Thymus (tissue), 11 donors: ENCODE data around the gene HTD2. TPM values are rescaled to one million over a fixed set of nuclear protein-coding genes. Genes with fewer than 3 reads are reported as not detected.
A peak's percentile ranks its signal among the peaks of the same experiment; 100 is the strongest.
"Not testable (repeated sequence)": the region's sequence is repeated elsewhere in the genome, so short reads cannot be mapped to it uniquely, and the experiment has no call there.

Experiments used
- DNase-seq, 9 donors: peaks; one replicate each; pipeline ENCODE4 v3.0.0-alpha.2; 2013; ENCODE audit warnings: low spot score in 9 of 9, low read depth in 6 of 9, missing footprints in 1 of 9
- H3K27ac ChIP-seq, 2 donors: one replicate each; pipeline ENCODE4 v1.5.1; 2013; ENCODE audit warnings: control low read depth in 1 of 2, low read depth in 1 of 2, low read length in 1 of 2, mild to moderate bottlenecking in 1 of 2, moderate library complexity in 1 of 2
- H3K27me3 ChIP-seq, 2 donors: one replicate each; pipeline ENCODE4 v1.5.1; 2013; ENCODE audit warnings: low read length in 1 of 2; ENCODE audit not compliant: control insufficient read depth in 2 of 2, insufficient read depth in 1 of 2
- H3K36me3 ChIP-seq, 2 donors: one replicate each; pipeline ENCODE4 v1.5.1; 2013; ENCODE audit warnings: low read length in 1 of 2, mild to moderate bottlenecking in 1 of 2, moderate library complexity in 1 of 2; ENCODE audit not compliant: control insufficient read depth in 2 of 2, insufficient read depth in 2 of 2
- H3K4me1 ChIP-seq, 2 donors: one replicate each; pipeline ENCODE4 v1.5.1; 2013; ENCODE audit warnings: low read length in 2 of 2; ENCODE audit not compliant: control insufficient read depth in 2 of 2, insufficient read depth in 2 of 2
- H3K4me3 ChIP-seq, 2 donors: one replicate each; pipeline ENCODE4 v1.5.1; 2013; ENCODE audit warnings: low read length in 2 of 2, control low read depth in 1 of 2, mild to moderate bottlenecking in 1 of 2
- H3K9me3 ChIP-seq, 2 donors: one replicate each; pipeline ENCODE4 v1.5.1; 2013; ENCODE audit warnings: low read length in 1 of 2, mild to moderate bottlenecking in 1 of 2; ENCODE audit not compliant: control insufficient read depth in 2 of 2, insufficient read depth in 1 of 2
- WGBS: extraction: QIAGEN DNeasy Blood & Tissue Kit; methylation state at CpG from one replicate; pipeline ENCODE4 v1.1.7; 2013; 5-methylcytosine and 5-hydroxymethylcytosine counted together
- polyA plus RNA-seq: library from polyadenylated mRNA; stranded (reverse); fragments of 200-250 nt; gene quantifications from one replicate; pipeline ENCODE4 v1.2.3, GENCODE V29; 2013
- total RNA-seq: library from RNA; stranded (reverse); fragments of 120-200 nt; gene quantifications from one replicate; pipeline ENCODE4 v1.2.4, GENCODE V29; 2013
- donor health status: healthy.

HTD2 gene
- total and polyA plus RNA-seq, 2 donors, result 6.3 to 6.9 TPM

DNA sequence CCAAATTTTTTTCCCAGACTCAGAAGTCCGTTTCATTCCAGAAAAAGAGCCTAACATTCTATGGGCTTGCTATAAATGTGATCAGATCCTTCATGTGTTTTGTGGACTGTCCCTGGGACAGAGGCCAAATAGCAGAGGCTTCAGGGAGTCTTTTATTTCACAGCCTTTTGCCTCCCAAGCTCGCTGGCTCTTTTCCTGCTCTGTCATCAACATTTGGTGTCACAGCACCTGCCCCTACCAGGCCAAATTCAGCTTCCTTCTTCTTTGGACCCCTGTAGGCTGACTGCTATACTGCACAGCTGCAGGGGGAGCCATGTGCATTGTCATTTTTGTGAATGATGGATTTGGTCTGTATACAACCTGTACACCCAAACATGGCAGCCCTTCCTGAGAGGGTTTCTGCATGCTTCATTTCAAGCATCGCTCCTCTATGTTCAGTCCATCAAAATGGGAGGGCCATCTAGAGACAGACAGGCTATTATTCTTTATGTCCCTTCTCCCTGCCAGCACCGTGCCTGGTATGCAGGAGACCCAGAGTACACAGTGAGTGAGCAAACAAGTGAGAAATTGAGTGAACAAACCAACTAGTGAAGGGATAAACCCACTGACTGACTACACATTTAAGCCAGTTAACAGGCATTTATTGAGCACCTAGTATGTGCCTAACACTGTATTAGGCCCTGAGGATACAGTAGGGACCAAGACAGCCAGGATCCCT is 18.1 kb upstream of the HTD2 start:
- no peaks in the 10 kb centered on the region for H3K27me3 ChIP-seq
- no peak overlapping the region for H3K4me3 ChIP-seq
- 88% methylated on average over 4 of the region's 4 CpGs for WGBS
- peak in 1 of 9 donors; percentile 21 for DNase-seq
- H3K36me3 ChIP-seq, result no peaks in the 10 kb centered on the region
- no peaks in the 10 kb centered on the region for H3K4me1 ChIP-seq
- H3K9me3 ChIP-seq, result no peaks in the 10 kb centered on the region
- no peak overlapping the region for H3K27ac ChIP-seq

DNA sequence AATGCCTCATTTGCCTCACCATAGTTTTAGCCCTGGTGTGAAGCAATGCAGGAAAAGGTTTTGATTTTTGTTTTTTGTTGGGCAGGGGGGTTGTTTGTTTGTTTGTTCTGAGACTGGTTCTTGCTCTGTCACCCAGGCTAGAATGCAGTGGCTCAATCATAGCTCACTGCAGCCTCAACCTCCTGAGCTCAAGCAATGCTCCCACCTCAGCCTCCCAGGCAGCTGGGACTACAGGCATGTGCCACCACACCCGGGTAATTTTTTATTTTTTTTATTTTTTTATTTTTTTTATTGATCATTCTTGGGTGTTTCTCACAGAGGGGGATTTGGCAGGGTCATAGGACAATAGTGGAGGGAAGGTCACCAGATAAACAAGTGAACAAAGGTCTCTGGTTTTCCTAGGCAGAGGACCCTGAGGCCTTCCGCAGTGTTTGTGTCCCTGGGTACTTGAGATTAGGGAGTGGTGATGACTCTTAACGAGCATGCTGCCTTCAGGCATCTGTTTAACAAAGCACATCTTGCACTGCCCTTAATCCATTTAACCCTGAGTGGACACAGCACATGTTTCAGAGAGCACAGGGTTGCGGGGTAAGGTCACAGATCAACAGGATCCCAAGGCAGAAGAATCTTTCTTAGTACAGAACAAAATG is 17.2 kb upstream of the HTD2 start:
- not testable (repeated sequence) for H3K9me3 ChIP-seq, H3K4me3 ChIP-seq, H3K27me3 ChIP-seq, DNase-seq, H3K27ac ChIP-seq, H3K4me1 ChIP-seq, H3K36me3 ChIP-seq
- WGBS, result 94% methylated on average over 3 of the region's 4 CpGs

DNA sequence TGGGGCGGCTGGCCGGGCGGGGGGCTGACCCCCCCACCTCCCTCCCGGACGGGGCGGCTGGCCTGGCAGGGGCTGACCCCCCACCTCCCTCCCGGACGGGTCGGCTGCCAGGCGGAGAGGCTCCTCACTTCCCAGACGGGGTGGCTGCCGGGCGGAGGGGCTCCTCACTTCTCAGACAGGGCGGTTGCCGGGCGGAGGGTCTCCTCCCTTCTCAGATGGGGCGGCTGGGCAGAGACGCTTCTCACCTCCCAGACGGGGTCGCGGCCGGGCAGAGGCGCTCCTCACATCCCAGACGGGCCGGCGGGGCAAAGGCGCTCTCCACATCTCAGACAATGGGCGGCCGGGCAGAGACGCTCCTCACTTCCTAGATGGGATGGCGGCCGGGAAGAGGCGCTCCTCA is 15.9 kb upstream of the HTD2 start:
- 98% methylated on average over 19 of the region's 33 CpGs for WGBS
- H3K27ac ChIP-seq, H3K27me3 ChIP-seq, H3K4me1 ChIP-seq, H3K36me3 ChIP-seq, H3K9me3 ChIP-seq, H3K4me3 ChIP-seq, DNase-seq: not testable (repeated sequence)

DNA sequence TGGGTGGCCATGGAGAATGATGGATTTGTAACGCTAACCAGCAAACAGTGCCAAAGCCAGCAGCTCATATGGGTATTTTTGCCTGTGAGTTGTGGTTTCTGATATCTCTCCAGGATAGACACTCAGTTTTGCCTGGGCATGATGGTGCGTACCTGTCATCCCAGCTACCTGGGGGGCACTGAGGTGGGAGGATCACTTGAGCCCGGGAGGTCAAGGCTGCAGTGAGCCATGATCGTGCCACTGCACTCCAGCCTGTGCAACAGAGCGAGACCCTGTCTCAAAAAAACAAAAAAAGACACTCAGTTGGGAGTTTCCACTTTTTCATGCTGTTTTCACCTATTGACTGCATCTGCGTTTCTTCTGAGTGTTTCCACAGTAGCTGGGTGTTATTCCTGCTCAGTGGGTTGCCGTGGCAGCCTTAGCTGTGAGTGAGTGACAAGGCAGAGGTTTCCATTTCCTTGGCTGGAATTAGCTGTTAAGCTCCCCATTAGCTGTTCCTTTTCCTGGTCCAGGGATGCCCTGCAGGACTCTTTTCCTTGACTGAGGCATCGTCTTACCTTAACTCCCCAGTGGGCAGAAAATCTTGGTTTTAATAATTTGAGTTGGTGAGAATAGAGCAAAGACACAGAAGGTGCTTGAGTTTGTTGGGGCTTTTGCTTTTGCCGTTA is 14.5 kb upstream of the HTD2 start:
- Histone ChIP-seq H3K4me3 (no peak overlapping the region), H3K27me3 (no peaks in the 10 kb centered on the region), H3K36me3 (peaks cover 0 to 3% of the 10 kb centered on the region in 2 donors), H3K9me3 (no peaks in the 10 kb centered on the region), H3K27ac (peak overlapping the region in 1 of 2 donors; percentile 41), H3K4me1 (peaks cover 0 to 2% of the 10 kb centered on the region in 2 donors)
- DNase-seq, result no peak
- WGBS, result 83% methylated on average over 9 of the region's 9 CpGs

DNA sequence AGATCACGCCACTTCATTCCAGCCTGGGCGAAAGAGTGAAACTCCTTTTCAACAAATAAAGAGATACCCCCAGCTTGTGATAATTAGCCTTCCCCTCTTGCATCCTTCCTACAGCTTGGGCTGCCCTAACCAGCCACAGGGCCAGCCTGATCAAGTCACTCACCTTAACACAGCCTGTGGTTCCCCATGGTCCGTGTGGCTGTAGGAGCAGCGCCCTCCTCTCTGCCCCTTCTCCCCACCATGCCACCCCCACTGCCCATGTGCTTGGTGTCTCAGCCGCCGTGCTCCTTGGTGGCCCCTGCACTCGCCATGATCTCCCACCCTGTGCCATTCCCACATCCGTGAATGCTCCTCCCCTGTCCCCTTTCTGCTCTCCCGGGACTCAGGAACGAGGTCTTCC is 13.5 kb upstream of the HTD2 start:
- H3K9me3 ChIP-seq, result no peaks in the 10 kb centered on the region
- WGBS, result 96% methylated on average over 10 of the region's 10 CpGs
- DNase-seq, result no peak
- H3K4me3 ChIP-seq, result no peak overlapping the region
- no peak overlapping the region for H3K27ac ChIP-seq
- H3K27me3 ChIP-seq, result no peaks in the 10 kb centered on the region
- peaks cover 0 to 3% of the 10 kb centered on the region in 2 donors for H3K36me3 ChIP-seq
- peaks cover 0 to 2% of the 10 kb centered on the region in 2 donors for H3K4me1 ChIP-seq

DNA sequence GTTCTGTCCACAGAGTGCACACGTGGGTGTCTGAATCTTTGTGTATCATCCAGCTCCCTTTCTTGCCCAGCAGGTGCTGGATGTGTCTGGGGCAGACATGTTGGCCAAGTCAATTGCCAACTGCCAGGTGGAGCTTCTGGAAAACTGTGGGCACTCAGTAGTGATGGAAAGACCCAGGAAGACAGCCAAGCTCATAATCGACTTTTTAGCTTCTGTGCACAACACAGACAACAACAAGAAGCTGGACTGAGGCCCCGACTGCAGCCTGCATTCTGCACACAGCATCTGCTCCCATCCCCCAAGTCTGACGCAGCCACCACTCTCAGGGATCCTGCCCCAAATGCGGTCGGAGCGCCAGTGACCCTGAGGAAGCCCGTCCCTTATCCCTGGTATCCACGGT is 12.8 kb upstream of the HTD2 start:
- H3K9me3 ChIP-seq, result no peaks in the 10 kb centered on the region
- peaks cover 0 to 3% of the 10 kb centered on the region in 2 donors for H3K36me3 ChIP-seq
- H3K4me3 ChIP-seq, result no peak overlapping the region
- H3K27ac ChIP-seq, result no peak overlapping the region
- peaks cover 0 to 2% of the 10 kb centered on the region in 2 donors for H3K4me1 ChIP-seq
- WGBS, result 90% methylated on average over 9 of the region's 9 CpGs
- H3K27me3 ChIP-seq, result no peaks in the 10 kb centered on the region
- DNase-seq, result no peak

DNA sequence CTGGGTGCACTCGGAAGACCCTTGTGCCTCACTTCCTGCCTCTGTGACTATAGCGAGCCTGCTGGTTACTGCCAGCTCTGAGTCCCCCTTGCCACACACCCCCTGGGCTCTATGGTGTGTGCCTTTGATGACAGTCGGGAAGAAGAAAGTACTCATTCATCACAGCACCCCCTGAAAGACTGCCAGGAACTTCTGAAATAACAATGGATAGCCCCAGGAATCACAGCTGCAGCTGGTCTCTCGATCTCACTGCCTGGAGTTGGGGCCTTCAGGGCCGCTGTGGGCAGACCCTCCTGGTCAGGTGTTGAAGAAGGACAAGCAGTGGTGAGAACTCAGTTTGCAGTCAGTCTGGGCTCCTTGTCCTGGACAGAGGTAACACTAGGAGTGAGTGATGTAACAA is 10.1 kb upstream of the HTD2 start:
- 88% methylated on average over 5 of the region's 5 CpGs for WGBS
- Histone ChIP-seq H3K27ac (no peak overlapping the region), H3K9me3 (peaks cover 0 to under 1% of the 10 kb centered on the region in 2 donors), H3K4me1 (peaks cover 0 to 2% of the 10 kb centered on the region in 2 donors), H3K4me3 (no peak overlapping the region), H3K36me3 (peaks cover 0 to 3% of the 10 kb centered on the region in 2 donors), H3K27me3 (peaks cover 0 to 13% of the 10 kb centered on the region in 2 donors)
- DNase-seq, result no peak

DNA sequence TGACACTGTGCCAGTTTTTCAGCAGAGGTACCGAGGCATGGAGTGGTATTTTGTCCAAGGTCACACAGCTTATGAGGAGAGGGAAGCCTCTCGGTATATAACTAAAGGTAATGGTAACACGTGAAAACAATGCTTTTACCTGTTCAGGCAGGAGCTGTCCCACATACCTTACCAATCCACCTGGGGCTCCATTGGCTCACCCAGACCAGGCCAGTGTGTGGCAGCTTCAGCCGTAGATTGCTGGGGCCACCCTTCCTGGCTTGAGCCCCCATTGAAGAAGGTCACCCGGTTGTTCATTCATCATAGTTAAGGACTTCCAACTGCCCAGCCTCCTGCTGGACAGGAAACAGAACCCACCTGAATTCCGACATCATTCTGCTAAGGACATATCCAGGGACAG is 9.5 kb upstream of the HTD2 start:
- H3K4me3 ChIP-seq, result no peak overlapping the region
- no peak for DNase-seq
- peaks cover 0 to 3% of the 10 kb centered on the region in 2 donors for H3K36me3 ChIP-seq
- H3K27me3 ChIP-seq, result peaks cover 0 to 15% of the 10 kb centered on the region in 2 donors
- H3K4me1 ChIP-seq, result peaks cover 0 to 2% of the 10 kb centered on the region in 2 donors
- H3K9me3 ChIP-seq, result peaks cover 1 to 5% of the 10 kb centered on the region in 2 donors
- no peak overlapping the region for H3K27ac ChIP-seq
- 98% methylated on average over 6 of the region's 6 CpGs for WGBS

DNA sequence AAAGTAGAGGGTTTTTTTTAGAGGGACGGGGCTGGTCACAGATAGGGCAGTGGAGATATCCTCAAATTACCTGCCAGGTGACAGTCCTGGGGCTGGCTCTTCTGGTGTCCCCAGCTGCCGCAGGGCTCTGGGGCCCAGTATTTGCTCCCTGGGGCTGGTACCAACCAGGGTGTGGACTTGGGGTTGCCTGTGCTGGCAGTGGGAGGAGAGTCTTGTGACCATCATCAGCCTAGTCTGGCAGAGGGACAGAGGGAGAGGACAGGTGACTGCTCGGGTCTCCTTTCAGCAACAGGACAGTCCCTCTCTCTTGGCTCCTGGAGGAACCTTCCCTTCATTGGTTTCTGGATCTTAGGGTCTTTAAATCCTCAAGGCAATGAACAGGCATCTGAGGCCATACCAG is 8.1 kb upstream of the HTD2 start:
- Histone ChIP-seq H3K36me3 (peaks cover 0 to 3% of the 10 kb centered on the region in 2 donors), H3K9me3 (peaks cover 1 to 6% of the 10 kb centered on the region in 2 donors), H3K27ac (no peak overlapping the region), H3K4me1 (peaks cover 0 to 2% of the 10 kb centered on the region in 2 donors), H3K4me3 (no peak overlapping the region), H3K27me3 (peaks cover 0 to 15% of the 10 kb centered on the region in 2 donors)
- no peak for DNase-seq
- whole genome bisulfite sequencing, result 80% methylated on average over 3 of the region's 3 CpGs
